ENCODE results near the gene CCDC157.

Gene CCDC157
- total RNA-seq: 12.0 to 21.5 reads per million in 2 donors

DNA sequence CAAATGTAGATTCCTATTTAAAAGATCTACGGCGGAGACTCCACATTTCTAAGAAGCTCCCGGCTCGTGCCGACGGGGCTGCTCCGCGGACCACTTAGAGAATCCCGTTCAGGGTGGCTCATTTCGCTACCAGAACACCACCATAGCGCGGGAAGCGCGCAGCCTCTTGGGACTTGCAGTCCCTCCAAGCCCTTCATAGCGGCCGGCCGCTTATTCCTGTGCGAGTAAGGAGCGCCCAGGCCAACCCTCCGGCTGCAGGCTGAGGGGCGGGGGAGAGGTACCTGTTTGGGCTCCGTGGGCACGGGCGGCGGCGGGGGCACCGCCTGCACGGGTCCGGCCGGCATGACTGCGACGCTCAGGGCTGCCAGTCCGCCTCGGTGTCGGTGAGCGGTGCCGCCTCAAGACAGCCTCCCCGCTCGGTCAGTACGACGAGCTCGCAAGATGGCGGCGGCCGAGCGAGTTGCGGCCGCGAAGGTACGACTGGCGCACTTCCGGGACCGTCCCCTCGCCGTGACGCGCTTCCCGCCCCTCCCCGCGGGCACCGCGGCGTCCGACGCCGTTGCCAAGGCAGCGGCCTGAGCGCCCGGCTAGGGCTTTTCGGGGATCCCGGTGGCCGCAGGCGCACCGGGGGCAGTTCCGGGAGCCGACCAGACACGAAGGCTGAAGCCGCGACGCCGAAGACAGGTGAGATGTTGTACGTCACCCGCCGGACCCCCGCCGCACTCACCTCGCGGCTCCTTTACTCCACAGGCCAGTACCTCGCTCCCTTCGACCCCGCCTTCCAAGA lies at the start of gene CCDC157, which contains the start of gene SF3A1:
TSS of gene CCDC157 (plus strand) at position 559 of the 787 bp plus-strand sequence. CDS start 8,994 bp downstream, outside the sequence.
TSS of gene SF3A1 (minus strand) at position 446 of the 787 bp plus-strand sequence. CDS start at position 344, 102 bp downstream.
- peak; percentile 72 to 95 (median 81) for DNase-seq

DNA sequence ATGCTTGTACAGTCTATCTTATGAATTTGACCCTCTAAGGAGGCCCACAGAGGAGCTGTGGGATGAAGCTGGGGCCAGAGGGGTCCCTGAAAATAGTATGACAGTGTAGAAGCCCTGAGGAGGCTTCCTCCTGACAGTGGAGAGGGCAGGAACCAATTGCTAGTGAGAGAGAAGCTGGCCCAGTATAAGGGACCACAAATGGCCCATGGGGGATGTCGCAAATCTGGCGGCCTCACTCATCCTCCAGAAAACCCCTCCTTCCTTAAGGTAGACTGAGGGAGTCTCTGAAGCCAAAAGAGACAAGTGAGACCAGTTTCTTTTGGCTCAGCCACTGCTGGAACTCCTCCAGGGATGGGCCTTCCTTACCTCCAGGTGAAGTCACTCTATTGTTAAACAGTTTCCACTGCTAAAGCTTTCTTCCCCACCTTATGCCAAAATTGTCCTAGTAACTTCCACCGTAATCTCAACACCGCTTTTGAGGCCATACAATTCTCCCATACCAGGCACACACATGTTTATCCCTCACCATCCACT lies 49.7 kb upstream of the CCDC157 start:
- DNase-seq: peak in 1 of 5 experiments; percentile 61

DNA sequence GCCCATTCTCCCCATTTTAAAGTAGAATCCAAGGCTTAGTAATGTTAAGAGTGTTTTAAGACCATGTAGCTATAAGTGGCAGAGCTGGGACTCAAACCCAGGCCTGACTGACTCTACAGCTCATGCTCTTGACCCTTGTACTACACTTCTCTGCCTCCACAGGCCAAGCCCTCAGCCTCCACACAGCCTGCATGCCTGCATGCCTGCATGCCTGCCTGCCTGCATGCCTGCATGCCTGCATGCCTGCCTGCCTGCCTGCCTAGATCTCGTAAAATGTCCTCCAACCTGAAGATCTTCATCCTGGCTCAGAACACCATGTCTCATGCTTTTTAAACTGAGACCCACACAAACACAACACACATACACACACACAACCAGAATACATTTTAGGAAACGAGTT lies 48.7 kb upstream of the CCDC157 start:
- no peak for DNase-seq

DNA sequence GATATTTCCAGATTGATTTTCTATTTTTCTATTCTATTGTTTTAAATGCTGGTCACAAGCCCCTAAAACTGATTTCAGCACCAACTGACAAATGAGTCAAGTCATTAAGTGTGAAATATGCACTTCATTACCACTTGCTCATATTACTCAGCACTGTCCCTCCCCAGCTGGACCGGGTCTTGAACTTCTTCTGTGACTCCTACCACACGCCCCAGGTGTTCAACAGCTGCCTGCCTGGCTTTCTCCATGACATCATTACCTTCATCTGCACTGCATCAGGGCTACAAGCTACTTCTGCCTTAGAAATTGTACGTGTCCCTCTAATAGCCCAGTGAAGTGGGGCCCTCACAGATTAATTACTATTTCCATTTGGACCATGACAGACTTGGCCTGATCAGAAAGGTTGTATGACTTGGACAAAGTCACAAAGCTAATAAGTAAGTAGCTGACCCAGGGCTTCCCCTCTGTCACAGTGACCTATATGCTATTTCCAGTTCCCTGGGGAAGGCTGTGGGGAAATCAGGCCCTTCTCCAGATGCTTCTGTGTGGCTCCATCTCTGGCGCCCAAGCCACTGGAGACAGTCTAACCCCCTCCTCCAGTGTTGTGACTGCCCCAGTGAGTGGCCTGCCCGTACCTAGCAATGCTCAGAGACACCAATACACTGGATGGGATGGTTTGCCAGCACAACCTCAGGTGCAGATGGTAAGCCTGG lies 48.1 kb upstream of the CCDC157 start:
- peak in 1 of 5 experiments; percentile 85 for DNase-seq

DNA sequence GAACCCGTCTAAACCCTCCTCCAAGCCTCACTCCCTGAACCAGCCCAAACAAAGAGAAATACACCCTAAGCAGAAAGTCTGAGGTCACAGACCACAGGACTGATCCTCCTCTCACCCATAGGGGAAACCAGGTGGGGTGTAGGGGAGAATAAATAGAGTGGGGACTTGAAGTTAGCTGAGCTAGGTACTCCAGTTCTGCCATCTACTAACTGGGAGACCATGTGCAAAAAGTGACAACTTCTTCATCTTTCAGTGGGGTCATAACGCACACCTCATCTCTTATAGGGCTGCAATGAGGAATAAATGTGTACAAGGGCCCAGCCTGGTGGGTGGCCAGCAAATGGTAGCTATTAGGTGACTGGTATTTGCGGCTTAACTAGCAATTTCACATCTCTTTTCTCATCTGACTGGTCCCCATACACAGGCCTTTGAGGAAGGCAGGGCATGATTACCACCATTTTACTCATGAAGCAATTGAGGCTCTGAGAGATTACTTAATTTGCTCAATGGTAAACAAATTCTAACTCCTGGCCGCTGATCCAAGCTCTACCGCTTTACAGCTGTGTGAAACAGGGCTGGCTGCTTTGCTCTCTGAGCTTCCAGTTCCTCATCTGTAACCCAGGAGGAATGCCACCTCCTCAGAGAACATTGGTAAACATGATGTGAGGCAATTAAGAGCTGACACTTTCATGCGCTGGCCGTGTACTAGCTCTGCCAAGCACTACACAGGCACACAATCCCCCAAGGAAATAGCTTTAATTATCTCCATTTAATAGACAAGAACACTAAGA lies 46.7 kb upstream of the CCDC157 start:
- peak in 1 of 5 experiments; percentile 83 for DNase-seq

DNA sequence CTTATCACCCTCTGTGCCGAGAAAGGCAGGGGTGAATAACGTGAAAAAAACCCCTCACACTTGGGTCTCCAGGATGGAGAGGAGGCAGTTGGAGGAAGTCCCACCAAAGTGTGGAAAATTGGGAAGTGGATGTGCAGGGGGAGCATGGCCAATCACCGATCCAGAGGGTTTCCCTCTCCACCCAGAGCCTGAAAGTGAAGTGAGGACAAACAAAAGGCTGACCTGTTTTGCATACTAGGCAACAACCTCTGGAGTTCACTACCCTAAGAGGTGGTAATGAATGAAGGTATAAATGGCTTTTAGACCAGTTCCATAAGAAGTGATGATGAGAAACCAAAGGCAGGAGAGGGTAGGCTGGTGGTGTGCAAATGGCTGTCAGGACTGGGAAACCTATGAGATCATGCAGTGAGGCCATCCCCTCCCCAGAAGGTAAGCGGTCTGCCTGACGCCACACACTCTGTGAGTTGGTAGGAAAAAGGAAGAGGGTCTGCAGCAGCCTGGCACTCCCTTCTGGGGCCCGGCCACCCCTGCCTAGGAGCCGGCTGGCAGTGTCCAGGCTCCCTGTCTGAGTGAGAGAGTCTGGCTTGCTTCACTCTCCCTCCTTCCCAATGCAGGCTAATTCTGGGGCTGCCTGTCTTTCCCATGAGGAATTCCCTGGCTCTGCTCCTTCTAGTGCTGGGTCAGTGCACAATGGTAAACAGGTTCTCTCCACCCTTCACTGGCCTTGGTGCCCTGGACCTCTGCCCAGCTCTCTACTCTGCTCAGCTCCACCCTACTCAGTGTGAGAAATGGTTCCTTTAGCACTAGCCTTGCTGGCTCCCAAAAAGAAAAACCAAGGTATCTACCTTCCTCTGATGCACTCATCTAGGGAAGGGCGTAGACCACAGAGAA lies 45.7 kb upstream of the CCDC157 start:
- no peak for DNase-seq

DNA sequence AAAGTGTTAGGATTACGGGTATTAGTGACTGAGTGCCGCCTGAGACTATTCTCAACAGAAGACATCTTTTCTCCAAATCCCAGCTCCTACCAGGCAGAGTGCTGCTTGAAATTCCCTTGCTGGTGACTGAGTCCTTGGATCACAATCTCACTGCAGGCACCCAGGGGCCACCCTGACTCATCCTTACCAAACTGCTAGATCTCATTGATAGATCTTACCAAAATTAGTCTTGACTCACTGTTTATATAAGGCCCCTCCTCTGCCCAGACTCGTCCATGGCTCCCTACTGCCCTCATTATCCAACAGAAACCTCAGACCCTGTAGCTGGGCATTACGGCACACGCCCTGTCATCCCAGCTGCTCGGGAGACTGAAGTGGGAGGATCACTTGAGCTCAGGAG lies 44.8 kb upstream of the CCDC157 start:
- DNase-seq: peak in 1 of 5 experiments; percentile 49

DNA sequence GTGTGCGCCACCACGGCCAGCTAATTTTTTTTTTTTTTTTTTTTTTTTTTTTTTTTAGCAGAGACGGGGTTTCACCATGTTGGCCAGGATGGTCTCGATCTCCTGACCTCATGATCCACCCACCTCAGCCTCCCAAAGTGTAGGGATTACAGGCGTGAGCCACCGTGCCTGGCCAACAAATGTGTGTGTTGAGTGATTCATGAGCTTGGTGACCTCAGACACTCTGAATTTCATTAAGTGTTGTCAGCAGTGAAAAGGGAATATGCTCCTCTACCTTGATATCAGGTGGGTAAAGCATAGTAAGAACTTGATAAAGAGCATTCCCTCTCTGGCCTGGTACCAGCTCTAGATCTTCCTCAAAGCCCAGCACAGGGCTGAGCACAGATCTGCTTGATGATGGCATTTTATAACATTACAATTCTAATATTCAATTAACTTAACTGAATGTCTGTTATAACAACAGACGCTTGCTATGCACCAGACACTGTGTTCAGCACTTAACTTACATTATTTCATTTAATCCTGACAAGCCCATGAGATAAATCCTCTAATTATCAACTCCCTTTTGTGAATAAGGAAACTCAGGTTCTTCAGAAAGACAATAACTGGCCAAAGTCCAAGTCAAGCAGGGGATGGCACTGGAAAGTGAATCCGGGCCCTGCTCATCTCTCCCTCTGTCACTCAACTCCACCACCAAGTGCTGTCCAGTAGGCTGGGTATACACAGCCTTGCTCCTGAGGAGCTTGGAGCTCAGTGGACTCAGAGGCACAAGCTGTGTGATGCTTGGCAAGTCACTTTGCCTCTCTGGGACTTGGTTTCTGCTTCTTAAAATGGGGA lies 43.1 kb upstream of the CCDC157 start:
- DNase-seq: no peak

DNA sequence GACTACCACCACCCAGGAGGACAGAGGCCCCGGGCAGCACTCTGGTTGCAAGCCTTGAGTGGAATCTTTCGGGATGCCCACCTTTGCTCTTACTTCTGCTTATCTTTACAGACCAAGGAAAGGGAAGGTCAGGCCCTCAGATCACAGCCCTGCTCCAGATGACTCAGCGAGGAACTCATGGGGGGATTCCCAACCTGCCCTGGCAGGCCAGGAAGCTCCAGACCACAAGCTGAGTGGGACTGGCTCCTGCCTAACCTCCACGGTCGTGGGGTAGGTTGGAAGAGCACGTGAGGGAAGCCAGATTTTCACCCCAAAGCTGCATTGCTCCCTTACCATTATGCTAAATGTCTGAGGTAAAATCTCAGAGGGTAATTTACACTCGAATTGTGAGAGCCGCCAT lies 41.9 kb upstream of the CCDC157 start:
- DNase-seq: peak in 4 of 5 experiments; percentile 26 to 68 (median 48)

DNA sequence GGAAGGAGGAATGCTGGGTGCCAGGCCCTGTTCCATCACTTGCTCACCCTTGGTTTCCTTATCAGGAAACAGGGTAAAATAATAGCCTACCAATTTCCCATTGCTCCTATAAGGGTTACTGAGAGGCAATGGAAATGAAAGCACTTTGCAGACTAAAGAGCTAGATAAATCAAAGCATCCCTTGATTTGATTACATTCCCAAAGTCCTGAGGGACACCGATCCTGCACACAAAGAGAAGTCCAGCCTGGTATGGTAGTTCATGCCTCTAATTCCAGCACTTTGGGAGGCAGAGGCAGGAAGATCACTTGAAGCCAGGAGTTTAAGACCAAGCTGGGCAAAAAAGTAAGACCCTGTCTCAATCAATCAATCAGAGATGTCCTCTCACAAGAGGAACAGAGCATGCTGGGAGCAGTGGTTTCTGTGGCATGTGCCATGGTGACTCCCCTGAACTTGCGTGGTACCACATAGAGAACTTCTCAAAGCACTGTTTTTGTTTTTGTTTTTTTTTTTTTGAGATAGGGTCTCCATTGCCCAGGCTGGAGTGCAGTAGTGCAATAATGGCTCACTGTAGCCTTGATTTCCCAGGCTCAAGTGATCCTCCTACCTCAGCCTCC lies 40.7 kb upstream of the CCDC157 start:
- DNase-seq: peak in 1 of 5 experiments; percentile 64

DNA sequence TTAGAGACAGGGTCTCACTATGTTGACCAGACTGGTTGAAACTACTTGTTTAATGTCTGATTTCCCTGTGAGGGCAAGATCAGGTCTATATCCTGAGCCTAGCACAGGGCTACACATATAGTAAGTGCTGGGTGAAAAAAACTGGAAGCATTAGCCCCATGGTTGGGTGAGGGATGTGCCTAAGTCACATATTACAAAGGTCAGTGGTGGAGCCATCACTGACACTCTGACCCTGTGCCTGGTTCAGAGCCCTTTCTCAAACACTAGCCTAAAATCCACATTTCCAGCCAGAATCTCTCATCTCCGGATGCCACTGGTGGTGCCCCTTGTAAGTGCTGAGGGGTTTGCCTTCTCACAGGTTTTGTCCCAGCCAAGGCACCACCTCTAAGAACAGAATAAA lies 39.0 kb upstream of the CCDC157 start:
- no peak for DNase-seq

DNA sequence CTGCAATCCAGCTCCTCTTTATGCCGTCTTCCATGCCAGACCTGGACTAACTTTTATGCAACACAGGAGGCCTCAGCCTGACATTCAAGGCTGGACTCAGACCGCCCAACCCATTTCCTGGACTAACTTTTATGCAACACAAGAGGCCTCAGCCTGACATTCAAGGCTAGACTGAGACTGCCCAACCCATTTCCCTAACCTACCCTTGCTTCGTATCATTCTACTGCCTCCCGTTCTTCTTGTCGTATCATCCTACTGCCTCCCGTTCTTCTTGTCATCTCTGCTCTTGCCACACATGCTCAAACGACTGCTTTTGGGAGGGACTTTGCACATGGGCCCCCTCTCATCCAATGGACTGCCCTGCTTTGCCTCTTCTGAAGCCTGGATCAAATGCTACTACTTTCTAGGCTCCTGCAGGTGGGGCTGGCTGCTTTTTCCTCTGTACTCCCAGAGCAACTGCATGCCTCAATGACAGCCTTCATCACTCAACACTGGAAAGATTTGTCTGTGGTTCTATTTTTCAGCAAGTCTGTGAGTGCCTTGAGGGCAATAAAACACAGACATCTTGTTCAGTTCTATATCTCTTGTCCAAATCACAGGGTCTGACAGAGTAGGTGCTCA lies 37.9 kb upstream of the CCDC157 start:
- DNase-seq: no peak

DNA sequence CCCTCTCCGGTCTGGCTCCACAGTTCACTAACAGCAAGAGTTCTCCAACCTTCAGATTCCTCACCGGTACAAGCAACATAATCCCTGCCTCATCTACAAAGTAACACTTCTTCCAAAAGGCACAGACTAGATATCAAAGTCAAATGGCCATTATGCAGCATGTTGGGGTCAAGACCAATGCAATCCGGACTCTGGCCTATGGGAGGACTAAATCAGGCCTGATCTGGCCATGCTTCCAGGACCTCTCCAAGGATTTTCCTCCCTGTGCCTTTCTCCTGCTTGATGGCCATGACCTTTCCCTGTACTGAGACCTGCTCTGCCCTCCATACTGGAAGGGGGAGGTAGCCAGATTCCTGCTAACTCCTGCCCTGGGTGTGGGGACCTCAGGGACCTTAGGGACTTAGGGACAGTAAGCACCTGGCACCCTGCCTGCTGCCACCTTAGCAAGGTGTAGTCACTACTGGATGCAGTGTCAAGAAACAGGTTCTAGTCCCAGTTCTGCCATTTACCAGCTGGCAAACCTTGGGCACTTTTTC lies 36.7 kb upstream of the CCDC157 start:
- no peak for DNase-seq

DNA sequence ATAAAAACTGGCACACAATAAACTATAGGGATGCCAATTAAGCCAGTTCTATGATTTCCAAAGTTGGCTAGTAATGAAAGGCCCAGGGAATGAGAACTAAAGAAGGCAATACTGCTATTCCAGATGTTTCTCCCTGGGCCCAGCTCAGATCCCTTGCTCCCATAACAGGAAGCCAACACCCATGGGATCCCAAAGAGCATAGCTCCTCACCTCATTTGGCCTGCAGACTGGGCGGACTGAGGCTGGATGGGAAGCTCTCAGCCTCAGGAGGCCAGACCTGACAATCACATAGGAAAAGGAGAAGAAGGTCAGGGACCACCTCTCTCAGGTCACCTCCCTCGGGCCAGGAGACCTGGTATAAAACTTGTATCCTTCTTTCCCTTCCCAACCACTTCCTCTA lies 35.3 kb upstream of the CCDC157 start:
- DNase-seq: no peak

DNA sequence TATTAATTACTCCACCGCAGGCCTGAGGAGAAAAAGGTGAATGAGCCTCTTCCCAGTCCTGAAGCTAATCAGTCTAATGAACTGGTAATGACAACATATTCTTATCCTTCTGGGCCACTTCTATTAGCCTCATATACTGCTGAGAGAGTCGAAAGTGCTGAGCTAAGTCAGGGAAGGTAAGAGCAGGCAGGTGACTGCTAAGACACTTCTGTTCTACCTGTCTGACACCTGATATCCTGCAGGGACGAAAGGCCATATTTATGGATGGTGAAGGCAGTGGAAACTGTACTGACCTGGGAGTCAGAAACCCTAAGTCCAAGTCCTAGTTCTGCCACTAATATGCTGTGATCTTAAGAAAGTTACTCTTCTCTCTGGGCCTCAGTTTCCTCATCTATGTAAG lies 33.6 kb upstream of the CCDC157 start:
- DNase-seq: no peak

DNA sequence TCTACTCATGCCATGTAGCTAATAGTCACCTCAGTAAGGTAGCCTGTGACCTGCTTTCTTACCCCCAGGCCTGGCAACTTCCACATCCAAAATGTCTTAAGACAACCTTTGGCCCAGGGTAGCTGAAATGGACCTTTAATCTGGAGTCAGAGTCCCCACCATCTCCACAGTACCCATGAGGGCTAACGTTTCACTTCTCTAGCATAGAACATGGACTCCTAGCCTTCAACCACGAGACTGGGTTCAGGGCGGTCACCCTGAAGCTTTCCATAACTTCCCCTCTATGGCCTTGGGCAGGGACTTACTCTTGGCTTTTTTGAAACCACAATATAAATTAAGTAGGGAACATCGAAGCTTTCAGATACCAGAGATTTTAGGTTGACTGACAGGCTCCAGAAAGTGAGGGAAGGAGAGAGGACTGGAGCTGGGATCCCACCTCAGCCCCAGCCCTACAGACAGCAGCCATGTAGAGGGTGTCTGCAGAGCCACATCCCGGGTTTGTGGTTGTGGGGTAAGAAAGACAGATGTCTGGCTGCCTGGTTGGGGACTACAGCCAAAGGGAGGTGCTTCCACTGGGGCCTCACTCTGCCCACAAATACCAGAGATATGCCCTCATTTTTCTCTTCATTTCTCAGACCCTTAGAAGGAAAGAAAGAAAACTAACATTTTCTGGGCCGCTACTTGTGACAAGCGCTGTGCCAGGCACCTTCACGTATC lies 32.6 kb upstream of the CCDC157 start:
- peak in 2 of 5 experiments; percentile 49 to 78 for DNase-seq

DNA sequence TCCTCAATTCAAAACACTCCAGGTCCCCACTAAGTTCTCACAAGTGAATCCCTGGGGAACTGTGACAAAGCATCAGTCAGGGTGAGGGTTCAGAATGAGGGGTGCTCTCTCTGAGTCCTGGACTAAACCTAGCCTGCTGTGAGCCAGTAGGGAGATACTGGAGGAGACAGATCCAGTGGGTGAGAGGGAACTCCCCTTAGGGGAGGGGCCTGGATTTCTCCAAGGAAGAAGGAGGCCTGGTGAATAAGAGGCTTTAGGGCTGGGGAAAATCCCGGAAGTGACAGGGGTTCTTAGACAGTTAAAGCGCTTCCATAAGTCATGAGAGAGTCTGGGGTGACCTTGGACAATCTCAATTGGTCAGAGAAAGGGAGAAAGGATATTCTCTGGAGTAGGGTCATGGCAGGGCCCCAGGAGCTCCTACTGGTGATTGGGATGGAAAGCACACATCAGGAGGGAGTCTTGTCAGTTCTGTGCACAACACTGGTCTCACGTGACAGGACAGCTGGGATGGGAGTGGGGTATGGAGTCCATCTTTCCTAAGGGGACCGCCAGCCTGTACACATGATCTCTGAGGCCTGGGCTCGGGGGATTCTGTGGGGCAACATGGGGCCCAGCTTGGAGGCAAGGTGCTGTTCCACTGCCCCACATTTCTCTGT lies 31.6 kb upstream of the CCDC157 start:
- no peak for DNase-seq

DNA sequence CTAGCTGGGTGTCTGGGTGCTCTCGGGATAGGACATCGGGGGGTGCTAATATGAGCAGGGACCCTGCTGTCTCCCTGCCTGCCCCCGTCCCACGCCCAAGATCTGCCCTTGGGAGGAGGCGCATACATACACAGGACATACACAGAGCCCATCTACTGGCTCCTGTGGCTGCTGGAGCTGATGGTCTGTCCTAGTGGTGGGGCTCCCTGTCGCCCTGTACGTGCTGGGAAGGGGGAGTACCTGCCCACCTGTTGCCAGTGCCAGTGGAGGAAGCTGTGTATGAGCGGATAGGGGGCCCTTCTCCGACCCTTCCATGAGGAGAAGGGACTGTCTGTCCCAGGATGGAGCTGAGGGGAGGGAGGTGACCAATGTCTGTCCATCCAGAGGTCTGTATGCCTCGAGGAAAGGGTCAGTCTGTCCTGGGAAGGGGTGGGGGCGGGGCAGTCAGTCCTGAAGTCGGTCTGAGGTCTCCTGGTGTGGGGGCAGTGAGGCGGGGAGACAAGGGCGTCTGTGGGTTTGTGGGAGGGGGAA lies 31.0 kb upstream of the CCDC157 start:
- DNase-seq: no peak
